Measurements from ENCODE around the gene CSNK1D. TPM values are rescaled to one million over a fixed set of nuclear protein-coding genes. Genes with fewer than 3 reads are reported as not detected.

CSNK1D gene
- total RNA-seq, 2 experiments from 2014 or later = 277 to 286 TPM

GRCh38 chr17:82298538-82299421 lies 25.3 kb upstream of the CSNK1D start:
- Mint-ChIP-seq H3K4me1 (ENCODE audit: low read depth) (peaks cover 88% of the 10 kb centered on the region), H3K27ac (peak overlapping the region; percentile 100), H3K27me3 (no peaks in the 10 kb centered on the region), H3K4me3 (peak overlapping the region; percentile 96), H3K36me3 (ENCODE audit: low read depth) (peaks cover 14% of the 10 kb centered on the region), H3K9me3 (no peaks in the 10 kb centered on the region)
- peak overlapping the region; percentile 99 to 100 for H3K27ac ChIP-seq (ENCODE audit: low read depth in 1 of 2, low read length in 2 of 2)
- H3K4me3 ChIP-seq (ENCODE audit: low read length) = peak overlapping the region; percentile 70
- peaks cover 0 to under 1% of the 10 kb centered on the region in 2 experiments for H3K9me3 ChIP-seq (ENCODE audit: control insufficient read depth in 1 of 2, insufficient read depth in 1 of 2, low read length in 2 of 2)
- POLR2A ChIA-PET = interaction anchor here (0.9 to 8.9 kb wide), 28 partner anchors 10 to 1518 kb away, joined by 3 to 157 read pairs (median 5); partner anchors contain the start of genes CD7, CSNK1D, DCXR and FN3KRP
- intact Hi-C loops (cut with DNase I, micrococcal nuclease) = loop anchor here (1.0 to 10.0 kb wide), 8 partner anchors 23 to 264 kb away; partner anchors contain the start of genes CSNK1D (in 1 of the 2), DCXR (in 1 of the 2) and RAC3 (in 1 of the 2)
- no peak for TF ChIP-seq CTCF (IDR thresholded peaks at IDR 0.05)
- H3K4me1 ChIP-seq (ENCODE audit: insufficient read depth, low read length) = peaks cover 82% of the 10 kb centered on the region
- no peaks in the 10 kb centered on the region for H3K27me3 ChIP-seq (ENCODE audit: control insufficient read depth in 1 of 2, insufficient read depth in 2 of 2, low read length in 2 of 2)
- H3K36me3 ChIP-seq (ENCODE audit: insufficient read depth, low read length) = no peaks in the 10 kb centered on the region
- ATAC-seq (ENCODE audit: poor library complexity) (no peak), DNase-seq (peak in 3 of 14 experiments; percentile 35 to 45 (median 37))
- CTCF ChIA-PET = interaction anchor here (0.6 to 3.3 kb wide), 6 partner anchors 19 to 93 kb away, joined by 3 to 16 read pairs (median 6); partner anchors contain the start of gene CD7

- no peak for TF ChIP-seq CTCF (IDR thresholded peaks at IDR 0.05)
- H3K27ac ChIP-seq (ENCODE audit: low read depth in 1 of 2, low read length in 2 of 2) = peak overlapping the region; percentile 99 to 100
- DNase-seq (peak; percentile 84 to 98 (median 90)), ATAC-seq (ENCODE audit: poor library complexity) (peak; percentile 70)
- H3K27me3 ChIP-seq (ENCODE audit: control insufficient read depth in 1 of 2, insufficient read depth in 2 of 2, low read length in 2 of 2) = no peaks in the 10 kb centered on the region
- Mint-ChIP-seq H3K36me3 (ENCODE audit: low read depth) (peaks cover 14% of the 10 kb centered on the region), H3K9me3 (no peaks in the 10 kb centered on the region), H3K4me3 (peak overlapping the region; percentile 96), H3K4me1 (ENCODE audit: low read depth) (peaks cover 84% of the 10 kb centered on the region), H3K27me3 (no peaks in the 10 kb centered on the region), H3K27ac (peak overlapping the region; percentile 100)
- POLR2A ChIA-PET = interaction anchor here (0.7 to 8.9 kb wide), 33 partner anchors 9 to 1517 kb away, joined by 3 to 157 read pairs (median 5); partner anchors contain the start of genes CD7, CSNK1D, DCXR and FN3KRP
- H3K36me3 ChIP-seq (ENCODE audit: insufficient read depth, low read length) = no peaks in the 10 kb centered on the region
- peak overlapping the region; percentile 70 for H3K4me3 ChIP-seq (ENCODE audit: low read length)
- CTCF ChIA-PET = interaction anchor here (0.6 to 2.2 kb wide), 5 partner anchors 20 to 92 kb away, joined by 3 to 8 read pairs (median 6); partner anchors contain the start of gene CD7
- peaks cover 79% of the 10 kb centered on the region for H3K4me1 ChIP-seq (ENCODE audit: insufficient read depth, low read length)
- intact Hi-C loops (cut with DNase I, micrococcal nuclease) = loop anchor here (1.0 to 10.0 kb wide), 8 partner anchors 23 to 263 kb away; partner anchors contain the start of genes CSNK1D (in 1 of the 2), DCXR (in 1 of the 2) and RAC3 (in 1 of the 2)
- H3K9me3 ChIP-seq (ENCODE audit: control insufficient read depth in 1 of 2, insufficient read depth in 1 of 2, low read length in 2 of 2) = peaks cover 0 to 5% of the 10 kb centered on the region in 2 experiments
Measured at GRCh38 chr17:82297714-82298537, 24.4 kb upstream of the CSNK1D start.
